GM18873 (cell line): ENCODE measurements around the gene SLC44A4.

Experiments used
- ATAC-seq: cut with Tn5 transposase; IDR thresholded peaks from one replicate; pipeline ENCODE4 v1.9.1; 2021; ENCODE audit warnings: mild to moderate bottlenecking, moderate library complexity, moderate number of reproducible peaks; ENCODE audit not compliant: unreplicated experiment, low FRiP score

Gene SLC44A4

DNA sequence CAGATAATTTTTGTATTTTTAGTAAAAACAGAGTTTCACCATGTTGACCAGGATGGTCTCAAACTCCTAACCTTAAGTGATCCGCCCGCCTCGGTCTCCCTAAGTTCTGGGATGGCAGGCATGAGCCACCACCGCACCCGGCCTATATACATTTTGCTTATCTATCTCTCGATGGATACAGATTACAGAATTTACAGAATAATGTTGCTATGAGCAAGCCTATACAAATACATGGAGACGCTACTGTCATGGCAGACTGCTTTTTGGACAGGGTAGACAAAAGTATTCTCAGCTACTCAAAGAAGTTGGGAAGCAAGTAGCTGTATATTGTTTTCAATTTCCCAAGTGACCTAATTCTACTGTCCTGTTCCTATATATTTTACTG is 65.3 kb downstream of the SLC44A4 start:
- ATAC-seq, result no peak
